NT2/D1 (cell line): ENCODE measurements around the gene PRR18.

ENCODE experiments used
- SUZ12 ChIP-seq: IDR thresholded peaks from 2 replicates; pipeline ENCODE4 v1.6.1; 2011; ENCODE audit not compliant: insufficient read length, insufficient read depth; ENCODE audit errors: extremely low read depth
- YY1 ChIP-seq: IDR thresholded peaks from 2 replicates; pipeline ENCODE4 v1.6.1; 2011; ENCODE audit not compliant: insufficient read length, insufficient read depth
- ZNF274 ChIP-seq: IDR thresholded peaks from 2 replicates; pipeline ENCODE4 v1.6.1; 2011; ENCODE audit warnings: mild to moderate bottlenecking, low read depth, low read length

GRCh38 chr6:166278579-166279392 is 29.4 kb downstream of the PRR18 start:
- TF ChIP-seq YY1 = no peak
- TF ChIP-seq ZNF274 = no peak
- no peak for TF ChIP-seq SUZ12
